ENCODE data around the gene ZP3.
"Not testable (repeated sequence)": the region's sequence is repeated elsewhere in the genome, so short reads cannot be mapped to it uniquely, and the experiment has no call there.

ZP3 gene

GRCh38 chr7:76407718-76408117, 17.0 kb upstream of the ZP3 start:
- no peaks in the 10 kb centered on the region for H3K27me3 ChIP-seq (ENCODE audit: control insufficient read depth in 1 of 2, insufficient read depth in 2 of 2, low read length in 2 of 2)
- H3K9ac ChIP-seq (ENCODE audit: low read length in 2 of 2), result no peak overlapping the region
- H3K36me3 ChIP-seq (ENCODE audit: control insufficient read depth in 2 of 2, insufficient read depth in 2 of 2, low read length in 2 of 2), result no peaks in the 10 kb centered on the region
- H3K4me1 ChIP-seq (ENCODE audit: control insufficient read depth, insufficient read depth, low read length), result no peaks in the 10 kb centered on the region
- H3K9me3 ChIP-seq (ENCODE audit: control insufficient read depth in 2 of 2, low read length in 2 of 2), result no peaks in the 10 kb centered on the region
- H3K4me3 ChIP-seq (ENCODE audit: low read length in 2 of 2), result no peak overlapping the region
- no peak overlapping the region for H3K27ac ChIP-seq (ENCODE audit: low read length)

DNA sequence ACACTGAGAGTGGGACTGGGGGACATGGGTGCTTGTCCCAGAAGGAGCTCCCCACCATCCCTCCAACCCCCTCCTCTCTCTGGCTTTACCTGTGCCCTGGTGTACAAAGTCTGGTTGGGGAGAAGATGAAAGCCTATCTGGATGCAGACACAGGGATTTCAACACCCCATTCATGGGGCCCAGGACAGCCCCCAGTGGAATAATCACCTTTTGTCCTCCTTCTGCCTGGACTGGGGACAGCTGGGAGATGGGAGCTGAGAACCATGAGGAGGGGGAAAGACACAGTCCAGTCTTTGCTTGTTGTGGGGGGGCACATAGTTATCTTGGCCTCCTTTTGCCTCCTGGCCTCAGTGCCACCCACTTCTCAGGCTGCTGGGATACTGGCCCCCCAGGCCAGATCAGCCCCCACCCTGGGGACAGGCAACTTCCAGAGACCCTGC, 16.6 kb upstream of the ZP3 start:
- H3K9me3 ChIP-seq (ENCODE audit: control insufficient read depth in 2 of 2, low read length in 2 of 2), result no peaks in the 10 kb centered on the region
- H3K36me3 ChIP-seq (ENCODE audit: control insufficient read depth in 2 of 2, insufficient read depth in 2 of 2, low read length in 2 of 2), result no peaks in the 10 kb centered on the region
- H3K4me3 ChIP-seq (ENCODE audit: low read length in 2 of 2), result no peak overlapping the region
- H3K9ac ChIP-seq (ENCODE audit: low read length in 2 of 2), result no peak overlapping the region
- no peaks in the 10 kb centered on the region for H3K27me3 ChIP-seq (ENCODE audit: control insufficient read depth in 1 of 2, insufficient read depth in 2 of 2, low read length in 2 of 2)
- no peaks in the 10 kb centered on the region for H3K4me1 ChIP-seq (ENCODE audit: control insufficient read depth, insufficient read depth, low read length)
- no peak overlapping the region for H3K27ac ChIP-seq (ENCODE audit: low read length)

DNA sequence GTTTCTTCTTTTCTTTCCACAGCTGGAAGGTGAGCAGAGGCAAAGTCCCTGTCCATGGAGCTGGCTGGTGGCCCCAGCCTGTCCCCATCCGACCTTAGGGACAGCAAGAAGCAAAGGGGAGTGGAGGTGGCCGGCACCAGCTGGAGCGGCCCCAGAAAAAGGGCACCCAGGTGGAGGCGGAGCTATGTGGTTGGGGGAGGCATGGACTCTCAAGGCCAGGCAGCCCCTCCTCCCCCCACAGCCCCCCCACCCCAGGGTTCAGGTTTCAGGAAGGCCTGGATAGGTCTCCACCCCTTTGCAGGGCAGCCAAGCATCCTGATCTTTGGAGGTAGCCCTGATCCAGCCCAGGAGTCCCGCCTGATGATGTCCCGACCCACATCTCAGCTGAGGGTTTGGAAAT, 15.2 kb upstream of the ZP3 start, which contains the start of gene SSC4D:
Gene SSC4D (minus strand): TSS at position 161 of the 400 bp plus-strand sequence. CDS start 5,258 bp downstream, outside the sequence.
- no peak within 1 kb of the TSS for H3K9ac ChIP-seq (ENCODE audit: low read length in 2 of 2)
- H3K4me3 ChIP-seq (ENCODE audit: low read length in 2 of 2), result no peak within 1 kb of the TSS
- H3K27ac ChIP-seq (ENCODE audit: low read length), result no peak within 1 kb of the TSS
- H3K4me1 ChIP-seq (ENCODE audit: control insufficient read depth, insufficient read depth, low read length), result no peaks in the 10 kb centered on the region
- H3K9me3 ChIP-seq (ENCODE audit: control insufficient read depth in 2 of 2, low read length in 2 of 2), result no peaks in the 10 kb centered on the region
- no peaks in the 10 kb centered on the region for H3K27me3 ChIP-seq (ENCODE audit: control insufficient read depth in 1 of 2, insufficient read depth in 2 of 2, low read length in 2 of 2)
- no peaks in the 10 kb centered on the region for H3K36me3 ChIP-seq (ENCODE audit: control insufficient read depth in 2 of 2, insufficient read depth in 2 of 2, low read length in 2 of 2)

GRCh38 chr7:76411626-76412025, 13.1 kb upstream of the ZP3 start:
- H3K4me1 ChIP-seq (ENCODE audit: control insufficient read depth, insufficient read depth, low read length), result no peaks in the 10 kb centered on the region
- H3K4me3 ChIP-seq (ENCODE audit: low read length in 2 of 2), result no peak overlapping the region
- no peak overlapping the region for H3K9ac ChIP-seq (ENCODE audit: low read length in 2 of 2)
- H3K36me3 ChIP-seq (ENCODE audit: control insufficient read depth in 2 of 2, insufficient read depth in 2 of 2, low read length in 2 of 2), result no peaks in the 10 kb centered on the region
- no peaks in the 10 kb centered on the region for H3K9me3 ChIP-seq (ENCODE audit: control insufficient read depth in 2 of 2, low read length in 2 of 2)
- H3K27ac ChIP-seq (ENCODE audit: low read length), result no peak overlapping the region
- H3K27me3 ChIP-seq (ENCODE audit: control insufficient read depth in 1 of 2, insufficient read depth in 2 of 2, low read length in 2 of 2), result no peaks in the 10 kb centered on the region

DNA sequence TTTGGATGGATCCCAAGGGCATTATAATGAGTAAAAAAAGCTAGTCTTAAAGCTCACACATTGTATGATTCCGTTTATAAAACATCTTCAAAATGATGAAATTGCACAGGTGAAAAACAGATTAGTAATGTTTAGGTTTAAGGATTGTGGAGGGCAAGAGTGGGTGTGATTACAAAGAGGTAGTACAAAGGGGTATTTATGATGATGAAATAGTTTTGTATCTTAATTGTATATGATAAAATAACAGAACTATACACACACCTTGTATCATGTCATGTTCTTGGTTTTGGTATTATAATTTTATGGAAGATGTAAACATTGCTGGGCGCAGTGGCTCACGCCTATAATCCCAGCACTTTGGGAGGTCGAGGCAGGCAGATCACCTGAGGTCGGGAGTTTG, 12.5 kb upstream of the ZP3 start:
- H3K9me3 ChIP-seq (ENCODE audit: control insufficient read depth in 2 of 2, low read length in 2 of 2), result no peaks in the 10 kb centered on the region
- no peaks in the 10 kb centered on the region for H3K36me3 ChIP-seq (ENCODE audit: control insufficient read depth in 2 of 2, insufficient read depth in 2 of 2, low read length in 2 of 2)
- no peak overlapping the region for H3K9ac ChIP-seq (ENCODE audit: low read length in 2 of 2)
- no peak overlapping the region for H3K27ac ChIP-seq (ENCODE audit: low read length)
- H3K4me1 ChIP-seq (ENCODE audit: control insufficient read depth, insufficient read depth, low read length), result no peaks in the 10 kb centered on the region
- H3K27me3 ChIP-seq (ENCODE audit: control insufficient read depth in 1 of 2, insufficient read depth in 2 of 2, low read length in 2 of 2), result no peaks in the 10 kb centered on the region
- no peak overlapping the region for H3K4me3 ChIP-seq (ENCODE audit: low read length in 2 of 2)

DNA sequence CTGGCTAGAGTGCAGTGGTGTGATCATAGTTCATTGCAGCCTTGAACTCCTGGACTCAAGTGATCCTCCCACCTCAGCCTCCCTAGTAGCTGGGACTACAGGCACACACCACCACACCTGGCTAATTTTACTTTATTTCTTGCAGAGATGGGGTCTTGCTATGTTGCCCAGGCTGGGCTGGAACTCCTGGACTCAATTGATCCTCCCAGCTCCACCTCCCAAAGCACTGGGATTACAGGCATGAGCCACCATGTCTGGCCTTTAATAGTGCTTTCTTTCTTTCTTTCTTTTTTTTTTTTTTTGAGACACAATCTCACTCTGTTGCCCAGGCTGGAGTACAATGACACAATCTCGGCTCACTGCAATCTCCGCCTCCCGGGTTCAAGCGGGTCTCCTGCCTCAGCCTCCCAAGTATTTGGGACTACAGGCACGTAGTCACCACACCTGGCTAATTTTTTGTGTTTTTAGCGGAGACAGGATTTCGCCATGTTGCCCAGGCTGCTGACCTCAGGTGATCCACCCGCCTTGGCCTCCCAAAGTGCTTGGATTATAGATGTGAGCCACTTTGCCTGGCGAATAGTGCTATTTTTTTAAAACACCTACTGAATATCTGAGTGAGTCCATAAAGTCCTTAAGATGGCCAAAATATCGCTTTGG, 7.0 kb upstream of the ZP3 start:
- H3K36me3 ChIP-seq (ENCODE audit: control insufficient read depth in 2 of 2, insufficient read depth in 2 of 2, low read length in 2 of 2); H3K4me1 ChIP-seq (ENCODE audit: control insufficient read depth, insufficient read depth, low read length): not testable (repeated sequence)

DNA sequence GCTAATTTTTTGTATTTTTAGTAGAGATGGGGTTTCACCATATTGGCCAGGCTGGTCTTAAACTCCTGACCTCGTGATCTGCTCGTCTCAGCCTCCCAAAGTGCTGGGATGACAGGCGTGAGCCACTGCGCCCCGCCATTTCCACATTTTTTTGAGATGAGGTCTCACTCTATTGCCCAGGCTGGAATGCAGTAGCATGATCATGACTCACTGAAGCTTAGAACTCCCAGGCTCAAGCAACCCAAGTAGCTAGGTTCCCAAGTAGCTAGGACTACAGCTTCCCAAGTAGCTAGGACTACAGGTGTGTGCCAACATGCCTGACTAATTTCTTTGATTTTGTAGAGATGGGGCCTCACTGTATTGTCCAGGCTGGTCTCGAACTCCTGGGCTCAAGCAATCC, 3.7 kb upstream of the ZP3 start:
- not testable (repeated sequence) for H3K9me3 ChIP-seq (ENCODE audit: control insufficient read depth in 2 of 2, low read length in 2 of 2); H3K27ac ChIP-seq (ENCODE audit: low read length); H3K4me1 ChIP-seq (ENCODE audit: control insufficient read depth, insufficient read depth, low read length); H3K27me3 ChIP-seq (ENCODE audit: control insufficient read depth in 1 of 2, insufficient read depth in 2 of 2, low read length in 2 of 2); H3K9ac ChIP-seq (ENCODE audit: low read length in 2 of 2); H3K36me3 ChIP-seq (ENCODE audit: control insufficient read depth in 2 of 2, insufficient read depth in 2 of 2, low read length in 2 of 2); H3K4me3 ChIP-seq (ENCODE audit: low read length in 2 of 2)

More for the DNA sequence above, 7.0 kb upstream of the ZP3 start:
- H3K9ac ChIP-seq (ENCODE audit: low read length in 2 of 2); H3K4me3 ChIP-seq (ENCODE audit: low read length in 2 of 2); H3K9me3 ChIP-seq (ENCODE audit: control insufficient read depth in 2 of 2, low read length in 2 of 2); H3K27ac ChIP-seq (ENCODE audit: low read length); H3K27me3 ChIP-seq (ENCODE audit: control insufficient read depth in 1 of 2, insufficient read depth in 2 of 2, low read length in 2 of 2): not testable (repeated sequence)

- Histone ChIP-seq H3K27me3 (ENCODE audit: control insufficient read depth in 1 of 2, insufficient read depth in 2 of 2, low read length in 2 of 2) (peaks cover 3 to 8% of the 10 kb centered on the region in 2 donors), H3K9ac (ENCODE audit: low read length in 2 of 2) (no peak overlapping the region), H3K4me3 (ENCODE audit: low read length in 2 of 2) (no peak overlapping the region), H3K4me1 (ENCODE audit: control insufficient read depth, insufficient read depth, low read length) (no peaks in the 10 kb centered on the region), H3K27ac (ENCODE audit: low read length) (no peak overlapping the region), H3K9me3 (ENCODE audit: control insufficient read depth in 2 of 2, low read length in 2 of 2) (peaks cover 0 to 3% of the 10 kb centered on the region in 2 donors), H3K36me3 (ENCODE audit: control insufficient read depth in 2 of 2, insufficient read depth in 2 of 2, low read length in 2 of 2) (no peaks in the 10 kb centered on the region)
Measured at GRCh38 chr7:76423666-76424412, 911 bp upstream of the ZP3 start.

GRCh38 chr7:76425156-76425555, 406 bp downstream of the ZP3 start:
- Histone ChIP-seq H3K9ac (ENCODE audit: low read length in 2 of 2) (no peak overlapping the region), H3K27ac (ENCODE audit: low read length) (no peak overlapping the region), H3K36me3 (ENCODE audit: control insufficient read depth in 2 of 2, insufficient read depth in 2 of 2, low read length in 2 of 2) (no peaks in the 10 kb centered on the region), H3K4me3 (ENCODE audit: low read length in 2 of 2) (no peak overlapping the region), H3K27me3 (ENCODE audit: control insufficient read depth in 1 of 2, insufficient read depth in 2 of 2, low read length in 2 of 2) (peaks cover 3 to 8% of the 10 kb centered on the region in 2 donors), H3K9me3 (ENCODE audit: control insufficient read depth in 2 of 2, low read length in 2 of 2) (peaks cover 0 to 2% of the 10 kb centered on the region in 2 donors), H3K4me1 (ENCODE audit: control insufficient read depth, insufficient read depth, low read length) (no peaks in the 10 kb centered on the region)

DNA sequence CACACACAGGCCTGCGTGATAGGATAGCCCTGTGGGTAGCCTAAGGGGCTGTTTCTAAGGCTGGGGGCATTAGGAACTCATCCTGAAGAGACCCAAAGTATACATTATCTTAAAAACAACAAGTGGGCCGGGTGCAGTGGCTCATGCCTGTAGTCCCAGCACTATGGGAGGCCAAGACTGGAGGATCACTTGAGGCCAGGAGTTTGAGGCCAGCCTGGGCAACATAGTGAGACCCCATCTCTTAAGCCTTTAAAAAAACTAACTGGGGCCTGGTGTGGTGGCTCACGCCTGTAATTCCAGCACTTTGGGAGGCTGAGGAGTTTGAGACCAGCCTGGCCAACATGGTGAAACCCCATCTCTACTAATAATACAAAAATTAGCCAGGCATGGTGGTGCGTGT, 808 bp downstream of the ZP3 start:
- not testable (repeated sequence) for H3K9me3 ChIP-seq (ENCODE audit: control insufficient read depth in 2 of 2, low read length in 2 of 2); H3K9ac ChIP-seq (ENCODE audit: low read length in 2 of 2); H3K4me3 ChIP-seq (ENCODE audit: low read length in 2 of 2); H3K36me3 ChIP-seq (ENCODE audit: control insufficient read depth in 2 of 2, insufficient read depth in 2 of 2, low read length in 2 of 2); H3K4me1 ChIP-seq (ENCODE audit: control insufficient read depth, insufficient read depth, low read length); H3K27ac ChIP-seq (ENCODE audit: low read length); H3K27me3 ChIP-seq (ENCODE audit: control insufficient read depth in 1 of 2, insufficient read depth in 2 of 2, low read length in 2 of 2)

DNA sequence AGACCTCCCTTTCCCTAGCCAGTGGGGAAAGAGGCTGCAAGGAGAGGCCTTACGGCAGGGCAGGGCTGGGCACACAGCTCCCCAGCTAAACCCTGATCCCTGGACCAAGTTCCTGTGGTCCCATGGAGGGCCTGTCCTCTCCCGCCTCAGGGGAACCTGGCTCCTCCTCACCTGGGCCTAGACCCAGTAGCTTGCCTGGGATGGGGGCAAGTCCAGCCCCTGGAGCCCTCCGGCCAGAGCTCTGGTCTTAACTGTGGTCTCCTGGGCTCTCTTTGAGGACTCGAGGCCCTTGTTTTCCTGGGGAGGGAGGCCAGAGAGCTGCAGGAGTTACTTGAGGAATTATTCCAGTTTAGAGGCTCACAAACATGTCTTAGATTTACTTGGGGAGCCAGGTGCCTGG, 1.5 kb downstream of the ZP3 start:
- Histone ChIP-seq H3K9me3 (ENCODE audit: control insufficient read depth in 2 of 2, low read length in 2 of 2) (no peaks in the 10 kb centered on the region), H3K4me1 (ENCODE audit: control insufficient read depth, insufficient read depth, low read length) (no peaks in the 10 kb centered on the region), H3K27ac (ENCODE audit: low read length) (no peak overlapping the region), H3K4me3 (ENCODE audit: low read length in 2 of 2) (no peak overlapping the region), H3K27me3 (ENCODE audit: control insufficient read depth in 1 of 2, insufficient read depth in 2 of 2, low read length in 2 of 2) (peaks cover 3 to 8% of the 10 kb centered on the region in 2 donors), H3K9ac (ENCODE audit: low read length in 2 of 2) (no peak overlapping the region), H3K36me3 (ENCODE audit: control insufficient read depth in 2 of 2, insufficient read depth in 2 of 2, low read length in 2 of 2) (no peaks in the 10 kb centered on the region)
